COLO668 (cell line): ENCODE data around the gene PRKCH.
A peak's percentile ranks its signal among the peaks of the same experiment; 100 is the strongest.

Experiments used
- DNase-seq: peaks from one replicate; lab custom pipeline; 2025; ENCODE audit not compliant: unreplicated experiment; lab: John Stamatoyannopoulos, UW

PRKCH gene

GRCh38 chr14:61510736-61511557 lies 189.6 kb downstream of the PRKCH start:
- DNase-seq: no peak

GRCh38 chr14:61511558-61511948 lies 190.2 kb downstream of the PRKCH start:
- DNase-seq: no peak

GRCh38 chr14:61512026-61512834 lies 190.9 kb downstream of the PRKCH start:
- no peak for DNase-seq

GRCh38 chr14:61513986-61514830 lies 192.8 kb downstream of the PRKCH start:
- no peak for DNase-seq

GRCh38 chr14:61514927-61515326 lies 193.5 kb downstream of the PRKCH start:
- no peak for DNase-seq

GRCh38 chr14:61515436-61516117 lies 194.2 kb downstream of the PRKCH start:
- no peak for DNase-seq

GRCh38 chr14:61516118-61516743 lies 194.9 kb downstream of the PRKCH start:
- no peak for DNase-seq

- no peak for DNase-seq
Observed at GRCh38 chr14:61516964-61517653, 195.7 kb downstream of the PRKCH start.

GRCh38 chr14:61517911-61518384 lies 196.6 kb downstream of the PRKCH start:
- no peak for DNase-seq

- no peak for DNase-seq
Observed at GRCh38 chr14:61518403-61518802, 197.0 kb downstream of the PRKCH start.

- no peak for DNase-seq
Observed at GRCh38 chr14:61519106-61519505, 197.7 kb downstream of the PRKCH start.

- DNase-seq: no peak
Observed at GRCh38 chr14:61519735-61520134, 198.4 kb downstream of the PRKCH start.

- no peak for DNase-seq
Observed at GRCh38 chr14:61520576-61520975, 199.2 kb downstream of the PRKCH start.

- DNase-seq: no peak
Observed at GRCh38 chr14:61521773-61522172, 200.4 kb downstream of the PRKCH start.

- no peak for DNase-seq
Observed at GRCh38 chr14:61523751-61524150, 202.4 kb downstream of the PRKCH start.

GRCh38 chr14:61524211-61524806 lies 202.9 kb downstream of the PRKCH start:
- peak; percentile 76 for DNase-seq

GRCh38 chr14:61524936-61525292 lies 203.5 kb downstream of the PRKCH start:
- DNase-seq: no peak

- no peak for DNase-seq
Observed at GRCh38 chr14:61525293-61526011, 204.1 kb downstream of the PRKCH start.
